ENCODE data around the gene JADE1.

DNA sequence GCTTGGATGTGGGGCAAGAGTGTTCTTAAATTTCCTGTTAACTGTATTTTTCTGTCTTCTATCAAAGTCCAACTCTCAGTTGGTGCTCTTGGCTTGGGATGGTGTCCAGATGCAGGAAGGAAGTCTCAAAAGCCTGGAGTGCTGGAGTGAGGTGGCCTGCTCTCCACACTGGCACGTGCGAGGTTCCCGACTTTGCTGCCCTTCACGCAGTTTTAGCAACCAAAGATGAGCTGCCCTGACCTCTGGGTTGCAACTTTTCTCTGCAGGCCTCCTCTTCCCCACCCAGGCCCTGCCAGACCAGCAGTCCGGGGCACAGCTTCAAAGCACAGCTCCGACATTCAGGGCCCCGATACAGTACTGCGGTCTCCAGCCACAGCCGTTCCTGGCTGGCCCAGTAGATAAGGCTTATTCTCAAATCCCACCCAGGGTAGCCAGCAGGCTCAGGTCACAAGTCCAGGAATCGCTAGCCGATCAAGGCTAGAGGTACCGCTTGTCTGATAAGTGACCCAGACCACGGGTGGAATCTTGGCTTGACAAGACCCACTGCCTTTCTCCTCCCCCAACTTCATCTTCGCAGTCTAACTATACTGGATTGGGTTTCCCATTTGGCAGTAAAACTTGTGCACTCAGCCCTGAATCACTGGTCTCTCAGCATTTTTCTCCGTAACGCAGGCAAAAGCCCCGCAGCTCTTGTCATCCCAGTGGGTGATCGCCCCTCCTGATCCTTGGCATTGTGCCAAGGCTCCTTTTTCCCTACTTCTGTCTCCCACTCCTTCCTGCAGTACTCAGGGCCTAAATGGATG is 21.8 kb upstream of the JADE1 start:
- TF ChIP-seq CTCF (conservative IDR thresholded peaks at IDR 0.05; ENCODE audit: low read length) (no peak), EZH2phosphoT487 (IDR thresholded peaks at IDR 0.05; ENCODE audit: borderline replicate concordance) (no peak)
